HG03521 (cell line): ENCODE data around the gene CDH9.
"Not testable (repeated sequence)": the region's sequence is repeated elsewhere in the genome, so short reads cannot be mapped to it uniquely, and the experiment has no call there.

Experiments
- ATAC-seq: cut with Tn5 transposase; IDR thresholded peaks from one replicate; pipeline ENCODE4 v1.9.1; 2021; ENCODE audit warnings: mild to moderate bottlenecking, moderate library complexity; ENCODE audit not compliant: unreplicated experiment

CDH9 gene

DNA sequence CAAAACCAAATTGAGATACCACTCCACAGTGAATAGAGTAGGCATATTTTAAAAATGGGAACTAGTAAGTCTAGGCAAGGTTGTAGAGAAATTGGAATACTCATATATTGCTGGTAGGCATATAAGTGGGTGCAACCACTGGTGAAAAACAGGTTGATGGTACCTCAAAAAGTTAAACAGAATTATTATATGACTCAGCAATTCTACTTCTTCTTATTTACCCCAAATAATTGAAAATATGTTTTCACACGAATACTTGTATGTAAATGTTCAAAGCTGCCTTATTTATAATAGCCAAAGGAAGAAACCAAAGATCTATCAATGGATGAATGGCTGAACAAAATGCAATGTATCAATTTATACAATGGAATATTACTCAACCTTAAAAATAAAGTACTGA is 79.1 kb downstream of the CDH9 start:
- ATAC-seq = no peak

DNA sequence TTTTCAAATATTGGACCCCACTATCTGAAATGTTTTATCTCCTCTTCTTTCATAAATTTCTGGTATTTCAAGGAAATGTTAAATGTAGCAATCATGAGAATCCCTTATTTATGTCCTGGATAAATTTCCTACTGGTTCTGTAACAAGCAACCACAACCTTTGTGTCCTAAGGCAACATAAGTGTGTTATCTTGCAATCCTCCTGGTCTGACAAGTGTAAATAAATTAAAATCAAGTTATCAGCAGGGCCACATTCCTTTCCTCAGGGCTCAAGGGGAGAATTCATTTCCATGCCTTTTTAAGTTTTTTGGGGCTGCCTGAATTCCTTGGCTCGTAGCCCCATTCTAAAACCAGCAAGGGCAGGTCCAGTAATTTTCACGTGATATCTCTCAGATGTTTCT is 83.2 kb downstream of the CDH9 start:
- no peak for ATAC-seq

- ATAC-seq = no peak
These were observed 89.5 kb downstream of the CDH9 start for GRCh38 chr5:26948921-26949320.

DNA sequence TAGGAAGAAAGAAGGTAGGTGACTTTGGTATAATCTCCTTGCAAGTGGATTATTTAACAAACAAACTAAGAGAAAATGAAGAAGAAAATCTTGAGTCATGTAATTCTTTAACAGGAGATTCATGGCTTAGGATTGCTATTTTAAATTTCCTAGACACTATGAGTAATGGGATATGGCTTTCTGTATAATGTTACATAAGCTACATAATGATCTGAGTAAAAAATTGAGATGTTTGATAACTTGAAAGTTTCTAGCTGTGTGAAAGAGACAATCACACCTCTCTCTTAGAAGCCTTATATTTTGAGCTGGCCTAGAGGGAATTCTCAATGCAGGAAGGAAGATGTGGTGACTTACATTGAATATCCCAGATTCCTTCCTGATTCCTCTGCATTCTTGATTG is 92.5 kb downstream of the CDH9 start:
- no peak for ATAC-seq

- no peak for ATAC-seq
These were observed 95.9 kb downstream of the CDH9 start for GRCh38 chr5:26942481-26942880.

DNA sequence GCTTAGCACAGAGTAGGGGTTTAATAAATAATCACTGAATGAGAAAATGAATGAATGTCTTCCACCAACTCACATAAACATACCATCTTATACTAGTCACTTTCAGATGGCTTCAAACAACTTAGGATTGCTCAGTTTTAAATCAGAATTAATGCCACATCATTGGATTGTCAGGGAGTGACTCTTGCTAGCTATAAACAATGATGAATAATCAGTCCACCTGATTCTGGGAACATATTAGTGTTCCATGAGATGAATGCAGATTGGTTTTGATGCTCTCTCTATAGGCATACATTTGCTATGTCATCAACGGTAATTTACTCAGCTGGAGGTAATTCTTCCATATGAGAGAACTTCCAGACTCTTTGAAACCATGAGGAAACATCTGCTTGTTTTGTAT is 97.4 kb downstream of the CDH9 start:
- ATAC-seq = no peak

- ATAC-seq = no peak
These were observed 106.1 kb downstream of the CDH9 start for GRCh38 chr5:26932238-26932637.

- ATAC-seq = no peak
These were observed 116.9 kb downstream of the CDH9 start for GRCh38 chr5:26921439-26921838.

DNA sequence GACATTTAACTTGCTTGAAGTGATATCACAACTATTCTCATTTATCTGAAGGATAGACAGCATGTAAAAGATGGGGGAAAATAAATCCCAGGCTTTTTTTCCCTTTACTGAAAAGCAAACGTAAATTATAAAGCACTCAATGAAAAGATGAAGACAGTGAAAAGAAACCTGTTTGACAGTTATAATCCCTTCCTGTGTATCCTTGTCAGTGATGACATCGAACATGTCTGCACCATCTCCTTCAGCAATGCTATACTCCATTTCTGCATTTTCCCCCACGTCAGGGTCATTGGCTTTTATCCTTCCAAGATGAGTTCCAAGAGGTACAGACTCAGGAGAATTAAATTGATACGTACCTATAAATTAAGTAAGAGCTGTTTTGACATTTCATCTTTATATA is 134.9 kb downstream of the CDH9 start:
- no peak for ATAC-seq

- ATAC-seq = no peak
These were observed 143.6 kb downstream of the CDH9 start for GRCh38 chr5:26894719-26895263.

DNA sequence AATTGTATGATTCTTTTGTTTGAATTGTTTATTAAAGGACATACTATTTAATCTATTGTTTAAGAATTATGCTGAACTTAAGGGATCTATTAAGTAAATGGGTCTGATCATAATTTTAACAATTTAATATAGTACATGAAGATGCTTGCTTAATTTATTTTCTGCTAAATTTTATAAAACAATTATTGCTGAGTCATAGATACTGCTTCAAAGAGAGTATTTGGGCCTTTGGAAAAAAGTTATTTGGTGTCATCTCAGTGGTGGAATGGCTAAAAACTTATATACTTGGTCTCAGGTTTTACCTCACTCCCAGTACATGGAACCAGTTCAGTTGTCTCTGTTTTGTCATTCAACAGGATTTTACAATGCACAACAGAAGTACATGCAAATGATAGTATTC is 145.3 kb downstream of the CDH9 start:
- no peak for ATAC-seq

DNA sequence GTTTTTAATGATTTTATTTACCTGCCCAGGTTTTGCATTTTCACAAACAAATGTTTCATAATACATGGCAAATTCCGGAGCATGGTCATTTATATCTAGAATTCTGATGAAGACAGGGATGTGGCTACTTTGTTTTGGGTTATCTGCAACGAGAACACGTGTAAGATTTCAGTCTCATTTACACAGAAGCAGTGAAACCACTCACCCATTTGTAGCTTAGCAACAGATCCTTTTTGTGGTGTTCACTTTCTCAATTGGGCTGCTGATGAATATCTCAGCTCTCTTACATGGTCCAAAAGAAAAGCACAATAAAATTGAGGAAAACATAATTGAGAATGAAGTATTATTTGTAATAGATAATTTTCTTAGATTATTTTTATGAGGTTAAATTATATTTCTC is 148.6 kb downstream of the CDH9 start:
- ATAC-seq = no peak

- no peak for ATAC-seq
These were observed 153.9 kb downstream of the CDH9 start for GRCh38 chr5:26884481-26884880.

- ATAC-seq = no peak
These were observed 155.0 kb downstream of the CDH9 start for GRCh38 chr5:26883375-26883774.

DNA sequence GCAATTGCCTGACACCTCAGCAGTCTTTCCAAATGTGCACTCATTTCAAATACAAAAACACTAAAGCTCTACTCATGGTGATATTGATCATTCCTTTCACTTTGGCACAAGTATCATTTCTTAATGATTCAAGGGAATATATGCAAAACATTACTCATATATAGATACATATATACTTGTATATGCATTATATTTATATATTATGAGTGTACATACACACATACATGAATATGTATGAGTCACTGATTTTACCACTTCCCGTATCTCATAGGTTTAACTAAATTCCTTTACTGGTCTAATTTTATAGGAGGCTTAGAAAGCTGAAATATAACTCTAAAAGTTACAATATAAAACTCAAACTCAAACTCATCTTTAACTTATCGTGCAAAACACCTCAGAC is 156.5 kb downstream of the CDH9 start:
- ATAC-seq = no peak

DNA sequence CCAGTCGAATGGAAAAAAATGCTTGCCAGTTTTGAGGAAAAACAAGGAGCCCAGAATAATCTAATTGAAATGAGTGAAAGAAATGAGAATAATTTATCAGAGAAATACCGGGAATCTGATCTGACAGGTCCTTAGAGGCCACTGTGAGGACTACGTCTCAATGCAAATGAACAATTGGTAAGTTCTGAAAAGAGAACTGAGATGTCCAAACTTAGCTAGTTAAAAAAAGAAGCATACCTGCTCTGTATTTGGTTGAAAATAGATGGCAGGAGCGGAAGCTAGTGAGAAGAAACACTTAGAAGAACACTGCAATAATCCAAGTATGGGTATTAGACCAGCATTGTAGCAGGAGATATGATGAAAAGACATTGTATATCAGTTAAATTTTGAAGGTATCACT is 161.2 kb downstream of the CDH9 start:
- no peak for ATAC-seq

DNA sequence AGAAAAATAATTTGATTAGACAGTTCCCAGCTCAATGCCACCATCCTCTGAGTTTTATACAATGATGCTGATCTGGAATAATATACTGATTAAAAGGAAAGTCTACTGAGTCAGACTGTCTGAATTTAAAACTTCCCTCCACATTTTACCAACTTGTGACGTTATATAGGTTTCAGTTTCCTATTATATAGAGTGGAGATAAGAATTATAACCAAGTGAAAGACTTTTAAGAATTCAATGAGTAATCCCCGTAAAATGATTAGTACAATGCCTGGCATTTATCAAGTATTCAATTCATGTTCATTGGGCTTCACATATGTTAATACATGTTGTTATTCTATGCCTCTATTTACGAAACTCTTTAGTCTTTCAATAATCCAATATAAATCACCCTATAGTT is 166.0 kb downstream of the CDH9 start:
- ATAC-seq = no peak

DNA sequence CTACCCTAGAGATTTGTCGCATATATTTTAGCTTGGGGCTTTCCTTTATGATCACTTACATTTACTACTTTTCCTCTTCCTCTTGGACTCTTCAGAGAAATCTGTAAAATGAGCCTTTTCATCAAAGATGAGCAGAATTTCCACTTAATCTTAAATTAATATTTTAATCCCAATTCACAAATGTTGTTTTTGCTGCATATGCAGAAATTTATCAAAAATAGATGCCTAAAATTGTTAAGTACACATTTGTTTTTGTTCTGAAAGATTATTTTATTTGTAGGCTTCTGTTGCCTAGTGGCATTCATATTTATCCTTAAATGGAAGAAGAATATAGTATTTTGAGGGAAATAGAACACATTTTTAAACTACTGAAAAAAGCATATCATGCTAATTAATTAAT is 168.6 kb downstream of the CDH9 start:
- ATAC-seq = no peak

GRCh38 chr5:26868504-26868903 is 169.9 kb downstream of the CDH9 start:
- no peak for ATAC-seq

GRCh38 chr5:26864061-26864460 is 174.3 kb downstream of the CDH9 start:
- ATAC-seq = no peak

GRCh38 chr5:26856238-26856637 is 182.1 kb downstream of the CDH9 start:
- ATAC-seq = no peak

DNA sequence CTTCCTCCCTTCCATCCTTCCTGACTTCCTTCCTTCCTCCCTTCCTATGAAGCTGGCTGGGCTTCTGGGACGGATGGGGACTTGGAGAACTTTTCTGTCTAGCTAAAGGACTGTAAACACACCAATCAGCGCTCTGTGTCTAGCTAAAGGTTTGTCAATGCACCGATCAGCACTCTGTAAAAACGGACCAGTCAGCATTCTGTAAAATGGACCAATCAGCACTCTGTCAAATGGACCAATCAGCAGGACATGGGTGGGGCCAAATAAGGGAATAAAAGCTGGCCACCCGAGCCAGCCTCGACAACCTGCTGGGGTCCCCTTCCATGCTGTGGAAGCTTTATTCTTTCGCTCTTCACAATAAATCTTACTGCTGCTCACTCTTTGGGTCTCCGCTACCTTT is 185.9 kb downstream of the CDH9 start:
- not testable (repeated sequence) for ATAC-seq

- no peak for ATAC-seq
These were observed 191.2 kb downstream of the CDH9 start for GRCh38 chr5:26847041-26847736.
